ENCODE data around the gene CSF3R. TPM values are rescaled to one million over a fixed set of nuclear protein-coding genes. Genes with fewer than 3 reads are reported as not detected.

The CSF3R gene
- total RNA-seq, 2 donors from 2014 or later = 3.9 to 17.0 TPM

- Histone ChIP-seq H3K4me3 (no peak overlapping the region), H3K27me3 (replicated peaks; ENCODE audit: insufficient read depth) (no peaks in the 10 kb centered on the region), H3K27ac (no peak overlapping the region), H3K4me1 (replicated peaks) (no peaks in the 10 kb centered on the region), H3K36me3 (no peaks in the 10 kb centered on the region), H3K9me3 (no peaks in the 10 kb centered on the region)
- intact Hi-C loops (cut with DNase I) = no loop called here
- 88% methylated on average over 4 of the region's 4 CpGs for WGBS
- no peak for DNase-seq (ENCODE audit: low spot score)
- TF ChIP-seq POLR2A (IDR thresholded peaks at IDR 0.05) = no peak
- TF ChIP-seq POLR2AphosphoS5 (IDR thresholded peaks at IDR 0.05) = no peak
- no peak for TF ChIP-seq CTCF (IDR thresholded peaks at IDR 0.05)
Measured at GRCh38 chr1:36523230-36523495, 40.5 kb upstream of the CSF3R start.

GRCh38 chr1:36522461-36523229 lies 39.9 kb upstream of the CSF3R start:
- Histone ChIP-seq H3K27ac (no peak overlapping the region), H3K36me3 (no peaks in the 10 kb centered on the region), H3K9me3 (no peaks in the 10 kb centered on the region), H3K4me3 (no peak overlapping the region), H3K27me3 (replicated peaks; ENCODE audit: insufficient read depth) (no peaks in the 10 kb centered on the region), H3K4me1 (replicated peaks) (no peaks in the 10 kb centered on the region)
- intact Hi-C loops (cut with DNase I) = no loop called here
- TF ChIP-seq POLR2A (IDR thresholded peaks at IDR 0.05) (no peak), CTCF (IDR thresholded peaks at IDR 0.05) (no peak), POLR2AphosphoS5 (IDR thresholded peaks at IDR 0.05) (no peak)
- DNase-seq (ENCODE audit: low spot score) = no peak
- 86% methylated on average over 12 of the region's 12 CpGs for WGBS

GRCh38 chr1:36522021-36522420 lies 39.3 kb upstream of the CSF3R start:
- WGBS = 86% methylated on average over 8 of the region's 8 CpGs
- intact Hi-C loops (cut with DNase I) = no loop called here
- no peak for DNase-seq (ENCODE audit: low spot score)
- Histone ChIP-seq H3K27me3 (replicated peaks; ENCODE audit: insufficient read depth) (no peaks in the 10 kb centered on the region), H3K27ac (no peak overlapping the region), H3K9me3 (no peaks in the 10 kb centered on the region), H3K4me1 (replicated peaks) (no peaks in the 10 kb centered on the region), H3K36me3 (no peaks in the 10 kb centered on the region), H3K4me3 (no peak overlapping the region)
- no peak for TF ChIP-seq CTCF (IDR thresholded peaks at IDR 0.05)
- no peak for TF ChIP-seq POLR2A (IDR thresholded peaks at IDR 0.05)
- TF ChIP-seq POLR2AphosphoS5 (IDR thresholded peaks at IDR 0.05) = no peak

GRCh38 chr1:36520771-36521420 lies 38.2 kb upstream of the CSF3R start:
- H3K27me3 ChIP-seq (replicated peaks; ENCODE audit: insufficient read depth) = no peaks in the 10 kb centered on the region
- no peaks in the 10 kb centered on the region for H3K4me1 ChIP-seq (replicated peaks)
- no peak overlapping the region for H3K4me3 ChIP-seq
- no peak overlapping the region for H3K27ac ChIP-seq
- H3K9me3 ChIP-seq = no peaks in the 10 kb centered on the region
- no peak for DNase-seq (ENCODE audit: low spot score)
- no peak for TF ChIP-seq POLR2A (IDR thresholded peaks at IDR 0.05)
- TF ChIP-seq POLR2AphosphoS5 (IDR thresholded peaks at IDR 0.05) = no peak
- TF ChIP-seq CTCF (IDR thresholded peaks at IDR 0.05) = no peak
- no peaks in the 10 kb centered on the region for H3K36me3 ChIP-seq
- WGBS = 61% methylated on average over 12 of the region's 12 CpGs
- intact Hi-C loops (cut with DNase I) = no loop called here

GRCh38 chr1:36520056-36520455 lies 37.3 kb upstream of the CSF3R start:
- no peaks in the 10 kb centered on the region for H3K27me3 ChIP-seq (replicated peaks; ENCODE audit: insufficient read depth)
- H3K4me1 ChIP-seq (replicated peaks) = no peaks in the 10 kb centered on the region
- intact Hi-C loops (cut with DNase I) = no loop called here
- no peaks in the 10 kb centered on the region for H3K36me3 ChIP-seq
- DNase-seq (ENCODE audit: low spot score) = no peak
- H3K4me3 ChIP-seq = no peak overlapping the region
- H3K9me3 ChIP-seq = no peaks in the 10 kb centered on the region
- 91% methylated on average over 8 of the region's 8 CpGs for WGBS
- no peak overlapping the region for H3K27ac ChIP-seq
- TF ChIP-seq CTCF (IDR thresholded peaks at IDR 0.05) = no peak
- TF ChIP-seq POLR2A (IDR thresholded peaks at IDR 0.05) = no peak
- no peak for TF ChIP-seq POLR2AphosphoS5 (IDR thresholded peaks at IDR 0.05)

All from prostate gland (tissue), 2 donors.